ENCODE data around the gene AWAT2.
"Not testable (repeated sequence)": the region's sequence is repeated elsewhere in the genome, so short reads cannot be mapped to it uniquely, and the experiment has no call there.

Gene AWAT2

GRCh38 chrX:70009970-70010369, 39.8 kb downstream of the AWAT2 start:
- H3K4me3 ChIP-seq (ENCODE audit: control insufficient read depth, low read depth, low read length) = no peak overlapping the region
- TF ChIP-seq, protein P1, sequence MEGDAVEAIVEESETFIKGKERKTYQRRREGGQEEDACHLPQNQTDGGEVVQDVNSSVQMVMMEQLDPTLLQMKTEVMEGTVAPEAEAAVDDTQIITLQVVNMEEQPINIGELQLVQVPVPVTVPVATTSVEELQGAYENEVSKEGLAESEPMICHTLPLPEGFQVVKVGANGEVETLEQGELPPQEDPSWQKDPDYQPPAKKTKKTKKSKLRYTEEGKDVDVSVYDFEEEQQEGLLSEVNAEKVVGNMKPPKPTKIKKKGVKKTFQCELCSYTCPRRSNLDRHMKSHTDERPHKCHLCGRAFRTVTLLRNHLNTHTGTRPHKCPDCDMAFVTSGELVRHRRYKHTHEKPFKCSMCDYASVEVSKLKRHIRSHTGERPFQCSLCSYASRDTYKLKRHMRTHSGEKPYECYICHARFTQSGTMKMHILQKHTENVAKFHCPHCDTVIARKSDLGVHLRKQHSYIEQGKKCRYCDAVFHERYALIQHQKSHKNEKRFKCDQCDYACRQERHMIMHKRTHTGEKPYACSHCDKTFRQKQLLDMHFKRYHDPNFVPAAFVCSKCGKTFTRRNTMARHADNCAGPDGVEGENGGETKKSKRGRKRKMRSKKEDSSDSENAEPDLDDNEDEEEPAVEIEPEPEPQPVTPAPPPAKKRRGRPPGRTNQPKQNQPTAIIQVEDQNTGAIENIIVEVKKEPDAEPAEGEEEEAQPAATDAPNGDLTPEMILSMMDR (conservative IDR thresholded peaks at IDR 0.05; ENCODE audit: control insufficient read depth, insufficient read depth, low read depth, low read length) = no peak
- no peak for DNase-seq (ENCODE audit: low read depth)

- no peak overlapping the region for H3K4me3 ChIP-seq (ENCODE audit: control insufficient read depth, low read depth, low read length)
- TF ChIP-seq, protein P1 (conservative IDR thresholded peaks at IDR 0.05; ENCODE audit: control insufficient read depth, insufficient read depth, low read depth, low read length) = no peak
- DNase-seq (ENCODE audit: low read depth) = no peak
These were observed 40.7 kb downstream of the AWAT2 start for GRCh38 chrX:70009049-70009448.

GRCh38 chrX:70007946-70008345, 41.8 kb downstream of the AWAT2 start:
- no peak for DNase-seq (ENCODE audit: low read depth)
- TF ChIP-seq, protein P1 (conservative IDR thresholded peaks at IDR 0.05; ENCODE audit: control insufficient read depth, insufficient read depth, low read depth, low read length) = no peak
- H3K4me3 ChIP-seq (ENCODE audit: control insufficient read depth, low read depth, low read length) = no peak overlapping the region

DNA sequence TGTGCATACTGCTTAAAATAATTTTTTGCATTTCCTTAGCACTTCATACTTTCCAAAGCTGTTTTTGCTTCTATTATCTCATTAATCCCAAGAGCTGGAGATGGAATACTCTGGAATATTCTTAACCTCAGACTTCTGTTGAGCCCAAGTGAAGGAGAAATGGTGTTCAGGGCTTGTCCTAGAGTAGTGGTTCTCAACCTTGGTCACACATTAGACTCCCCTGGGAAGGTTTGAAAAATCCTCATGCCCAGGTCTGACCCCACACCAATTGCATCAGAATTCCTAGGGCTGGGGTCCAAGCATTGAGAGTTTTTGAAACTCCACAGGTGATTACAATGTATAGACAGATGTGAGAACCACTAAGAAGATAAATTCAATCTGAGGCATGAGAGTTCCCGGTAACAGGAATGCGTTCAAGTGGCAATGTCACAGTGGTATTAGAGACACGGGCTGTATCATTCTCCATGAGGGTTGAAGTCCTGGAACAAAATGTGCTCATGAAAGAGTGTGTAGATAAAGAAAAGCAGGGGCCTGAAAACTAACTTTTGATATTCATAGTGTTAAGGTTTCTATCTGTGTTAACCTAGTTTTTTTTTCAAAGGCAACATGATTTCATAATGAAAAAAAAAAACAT, 47.9 kb downstream of the AWAT2 start:
- H3K4me3 ChIP-seq (ENCODE audit: control insufficient read depth, low read depth, low read length) = no peak overlapping the region
- DNase-seq (ENCODE audit: low read depth) = no peak
- TF ChIP-seq, protein P1 (conservative IDR thresholded peaks at IDR 0.05; ENCODE audit: control insufficient read depth, insufficient read depth, low read depth, low read length) = no peak

GRCh38 chrX:70001269-70001668, 48.5 kb downstream of the AWAT2 start:
- no peak overlapping the region for H3K4me3 ChIP-seq (ENCODE audit: control insufficient read depth, low read depth, low read length)
- TF ChIP-seq, protein P1 (conservative IDR thresholded peaks at IDR 0.05; ENCODE audit: control insufficient read depth, insufficient read depth, low read depth, low read length) = no peak
- DNase-seq (ENCODE audit: low read depth) = peak; percentile 7

DNA sequence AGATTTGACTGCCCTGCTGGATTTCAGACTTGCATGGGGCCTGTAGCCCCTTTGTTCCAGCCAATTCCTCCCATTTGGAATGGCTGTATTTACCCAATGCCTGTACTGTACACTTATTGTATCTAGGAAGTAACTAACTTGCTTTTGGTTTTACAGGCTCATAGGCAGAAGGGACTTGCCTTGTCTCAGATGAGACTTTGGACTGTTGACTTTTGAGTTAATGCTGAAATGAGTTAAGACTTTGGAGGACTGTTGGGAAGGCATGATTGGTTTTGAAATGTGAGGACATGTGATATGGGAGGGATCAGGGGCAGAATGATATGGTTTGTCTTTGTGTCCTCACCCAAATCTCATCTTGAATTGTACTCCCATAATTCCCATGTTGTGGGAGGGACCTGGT, 51.4 kb downstream of the AWAT2 start:
- not testable (repeated sequence) for H3K4me3 ChIP-seq (ENCODE audit: control insufficient read depth, low read depth, low read length)

DNA sequence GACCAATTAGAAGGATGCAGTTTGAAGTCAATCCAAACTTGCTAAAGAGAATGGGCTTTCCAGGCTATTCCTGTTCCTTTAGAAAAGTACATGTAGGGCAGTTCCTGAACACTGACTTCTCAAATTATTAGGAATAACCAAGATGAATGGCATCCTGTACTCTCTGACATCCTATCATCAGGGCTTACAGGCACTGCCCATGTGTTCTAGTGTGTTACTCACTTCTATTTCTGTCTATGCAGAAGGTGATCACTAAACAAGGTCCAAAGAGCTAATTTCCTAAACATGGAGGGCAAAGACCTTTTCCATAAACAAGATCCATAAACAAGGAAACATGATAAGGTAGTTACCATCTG, 53.6 kb downstream of the AWAT2 start:
- H3K4me3 ChIP-seq (ENCODE audit: control insufficient read depth, low read depth, low read length) = no peak overlapping the region
- no peak for DNase-seq (ENCODE audit: low read depth)
- TF ChIP-seq, protein P1 (conservative IDR thresholded peaks at IDR 0.05; ENCODE audit: control insufficient read depth, insufficient read depth, low read depth, low read length) = no peak

More for the DNA sequence above, 51.4 kb downstream of the AWAT2 start:
- DNase-seq (ENCODE audit: low read depth) = not testable (repeated sequence)

Data from fibroblast of mammary gland (primary cell).